Stomach (tissue), 4 donors: ENCODE results near the gene USP36.

ENCODE experiments used
- EP300 ChIP-seq: sonication (generic); formaldehyde crosslinking; IDR thresholded peaks from one replicate; pipeline ENCODE4 v1.6.1; 2017; ENCODE audit warnings: antibody characterized with exemption
- POLR2A ChIP-seq, 4 donors: fragments of 450-650 bp; IDR thresholded peaks; one replicate each; pipeline ENCODE4 v1.6.1; 2016; ENCODE audit warnings: antibody characterized with exemption in 4 of 4, control low read depth in 2 of 4, mild to moderate bottlenecking in 1 of 4, moderate library complexity in 1 of 4
- POLR2AphosphoS5 ChIP-seq, 3 donors: sonication (generic); formaldehyde crosslinking; IDR thresholded peaks; one replicate each; pipeline ENCODE4 v1.6.1; 2016; ENCODE audit warnings: antibody characterized with exemption in 3 of 3
- TF ChIP-seq, protein P1 (sequence below), 7 experiments: fragments of 450-650 bp in 4 of 7; fragments of 200-600 bp in 3 of 7; sonication (generic) in 3 of 7; IDR thresholded peaks; one replicate each; pipeline ENCODE4 v1.5.1; 2016 to 2019; ENCODE audit warnings: antibody characterized with exemption in 7 of 7, control low read depth in 2 of 7, mild to moderate bottlenecking in 1 of 7

DNA sequence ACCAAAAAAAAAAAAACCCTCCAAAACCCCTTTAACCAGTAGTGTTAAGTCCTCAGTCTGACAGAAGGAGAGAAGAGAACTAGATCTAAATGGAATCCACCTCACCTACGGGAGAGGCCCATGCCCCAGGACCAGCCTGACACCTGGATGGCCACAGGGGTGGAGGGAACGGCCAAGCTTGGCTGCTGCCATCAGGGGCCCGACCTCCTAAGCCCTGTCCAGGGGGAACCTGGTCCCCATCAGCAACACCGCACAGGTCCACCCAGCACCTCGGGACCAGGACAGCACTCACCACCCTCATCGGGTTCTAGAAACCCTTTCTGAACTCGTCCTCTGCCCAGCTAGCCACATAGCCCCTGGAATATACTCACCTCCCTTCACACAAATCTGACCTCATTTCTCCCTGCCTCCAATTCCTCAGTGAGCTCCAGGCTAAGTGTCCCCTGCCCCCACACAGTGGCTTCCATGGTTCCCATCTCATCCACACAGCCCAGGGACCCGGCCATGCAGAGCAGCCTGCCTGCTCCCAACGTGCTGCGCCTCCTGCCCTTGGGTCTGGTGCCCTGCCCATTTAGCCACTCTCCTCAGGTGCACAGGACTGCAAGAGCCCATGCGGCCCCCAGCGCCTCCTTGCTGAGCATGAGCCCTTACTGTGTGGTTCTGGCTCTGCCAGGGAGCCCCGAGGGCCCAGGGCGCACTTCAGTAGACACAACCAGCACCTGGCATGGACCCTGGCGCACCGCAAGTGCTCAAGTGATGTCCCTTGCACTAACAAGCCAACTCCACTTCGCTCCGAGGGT lies 40.3 kb downstream of the USP36 start:
- TF ChIP-seq, protein P1, sequence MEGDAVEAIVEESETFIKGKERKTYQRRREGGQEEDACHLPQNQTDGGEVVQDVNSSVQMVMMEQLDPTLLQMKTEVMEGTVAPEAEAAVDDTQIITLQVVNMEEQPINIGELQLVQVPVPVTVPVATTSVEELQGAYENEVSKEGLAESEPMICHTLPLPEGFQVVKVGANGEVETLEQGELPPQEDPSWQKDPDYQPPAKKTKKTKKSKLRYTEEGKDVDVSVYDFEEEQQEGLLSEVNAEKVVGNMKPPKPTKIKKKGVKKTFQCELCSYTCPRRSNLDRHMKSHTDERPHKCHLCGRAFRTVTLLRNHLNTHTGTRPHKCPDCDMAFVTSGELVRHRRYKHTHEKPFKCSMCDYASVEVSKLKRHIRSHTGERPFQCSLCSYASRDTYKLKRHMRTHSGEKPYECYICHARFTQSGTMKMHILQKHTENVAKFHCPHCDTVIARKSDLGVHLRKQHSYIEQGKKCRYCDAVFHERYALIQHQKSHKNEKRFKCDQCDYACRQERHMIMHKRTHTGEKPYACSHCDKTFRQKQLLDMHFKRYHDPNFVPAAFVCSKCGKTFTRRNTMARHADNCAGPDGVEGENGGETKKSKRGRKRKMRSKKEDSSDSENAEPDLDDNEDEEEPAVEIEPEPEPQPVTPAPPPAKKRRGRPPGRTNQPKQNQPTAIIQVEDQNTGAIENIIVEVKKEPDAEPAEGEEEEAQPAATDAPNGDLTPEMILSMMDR (IDR thresholded peaks at IDR 0.05): no peak
- TF ChIP-seq POLR2AphosphoS5 (IDR thresholded peaks at IDR 0.05): no peak
- TF ChIP-seq POLR2A (IDR thresholded peaks at IDR 0.05): no peak
- TF ChIP-seq EP300: no peak
